HAP-1 (cell line): ENCODE data around the gene LSM14B.
"Not testable (repeated sequence)": the region's sequence is repeated elsewhere in the genome, so short reads cannot be mapped to it uniquely, and the experiment has no call there.

Experiments
- DNase-seq, 2 experiments: peaks; one replicate each; pipeline ENCODE4 v3.0.0-alpha.2; 2016 to 2020; ENCODE audit warnings: low spot score in 2 of 2
- H3K27me3 ChIP-seq: fragments of 250-450 bp; sonication (Bioruptor Pico); 2 replicates; pipeline ENCODE4 v1.5.1; 2020; ENCODE audit warnings: low read depth, mild to moderate bottlenecking, moderate library complexity
- H3K36me3 ChIP-seq: fragments of 250-450 bp; sonication (Bioruptor Pico); replicated peaks from 2 replicates; pipeline ENCODE4 v1.5.1; 2020; ENCODE audit warnings: mild to moderate bottlenecking
- H3K4me1 ChIP-seq: fragments of 250-450 bp; sonication (Bioruptor Pico); 2 replicates; pipeline ENCODE4 v1.5.1; 2020; ENCODE audit warnings: mild to moderate bottlenecking
- H3K4me3 ChIP-seq: fragments of 250-450 bp; sonication (Bioruptor Pico); 2 replicates; pipeline ENCODE4 v1.5.1; 2020; ENCODE audit warnings: mild to moderate bottlenecking, moderate library complexity
- H3K9me3 ChIP-seq: fragments of 250-450 bp; sonication (Bioruptor Pico); 2 replicates; pipeline ENCODE4 v1.5.1; 2020; ENCODE audit warnings: mild to moderate bottlenecking, moderate library complexity
- in situ Hi-C: fragments of 300-500 bp; cut with MboI; formaldehyde crosslinking; loops from 3 replicates; pipeline ENCODE4 v1.14.3; 2020; ENCODE audit warnings: low sequenced_read_pairs, inconsistent platforms, mixed read lengths

LSM14B gene

DNA sequence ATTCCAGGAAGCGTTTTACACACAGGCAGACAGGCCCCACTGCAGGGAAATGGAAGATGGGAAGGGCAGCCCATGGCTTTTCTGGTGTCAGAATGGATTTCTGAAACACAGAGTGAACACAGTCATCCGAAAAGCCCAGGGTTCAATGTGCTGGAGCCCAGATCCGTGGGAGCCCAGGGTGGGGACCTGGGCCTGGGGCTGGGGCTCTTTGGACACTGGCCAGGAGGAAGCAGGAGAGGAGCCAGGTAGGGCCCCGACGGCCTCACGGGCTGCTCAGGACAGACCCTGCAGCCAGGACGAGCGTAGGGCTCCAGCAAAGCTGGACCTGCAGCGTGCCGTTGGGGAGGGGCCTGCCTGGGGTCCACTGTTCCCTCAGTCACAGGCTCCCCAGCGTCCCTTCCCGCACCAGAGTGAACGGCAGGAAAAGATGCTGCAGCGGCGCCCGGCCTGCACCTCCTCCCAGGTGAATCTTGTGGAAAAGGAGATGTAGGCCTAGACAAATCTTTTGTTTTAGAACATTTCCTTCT, 24.3 kb upstream of the LSM14B start:
- Histone ChIP-seq H3K27me3 (no peaks in the 10 kb centered on the region), H3K9me3 (no peaks in the 10 kb centered on the region), H3K4me3 (no peak overlapping the region), H3K36me3 (no peaks in the 10 kb centered on the region), H3K4me1 (no peaks in the 10 kb centered on the region)
- in situ Hi-C loops: no loop called here
- no peak for DNase-seq

DNA sequence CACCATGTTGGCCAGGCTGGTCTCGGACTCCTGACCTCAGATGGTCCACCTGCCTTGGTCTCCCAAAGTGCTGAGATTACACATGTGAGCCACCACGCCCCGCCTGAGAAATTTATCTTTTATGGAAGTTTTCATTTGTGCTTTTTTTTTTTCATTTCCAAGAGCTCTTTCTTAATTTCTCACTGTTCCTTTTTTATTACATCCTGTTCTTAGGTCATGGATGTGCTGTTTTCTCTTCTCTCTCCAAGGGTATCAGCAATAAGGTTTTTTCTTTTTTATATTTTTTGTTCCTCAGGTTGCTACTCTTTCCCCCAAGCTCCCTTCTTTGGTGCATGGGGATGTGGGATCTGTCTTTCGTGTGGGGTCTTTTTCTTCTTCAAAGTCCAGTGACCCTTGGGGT, 21.2 kb upstream of the LSM14B start:
- Histone ChIP-seq H3K9me3 (no peaks in the 10 kb centered on the region), H3K27me3 (no peaks in the 10 kb centered on the region), H3K36me3 (no peaks in the 10 kb centered on the region), H3K4me1 (no peaks in the 10 kb centered on the region), H3K4me3 (no peak overlapping the region)
- DNase-seq: no peak
- in situ Hi-C loops: no loop called here

GRCh38 chr20:62103508-62104233, 18.6 kb upstream of the LSM14B start:
- DNase-seq: no peak
- no peaks in the 10 kb centered on the region for H3K27me3 ChIP-seq
- H3K9me3 ChIP-seq: peaks cover 11% of the 10 kb centered on the region; the same call in 1 of the 2 replicates
- H3K4me3 ChIP-seq: no peak overlapping the region
- no peaks in the 10 kb centered on the region for H3K4me1 ChIP-seq
- in situ Hi-C loops: no loop called here
- no peaks in the 10 kb centered on the region for H3K36me3 ChIP-seq

DNA sequence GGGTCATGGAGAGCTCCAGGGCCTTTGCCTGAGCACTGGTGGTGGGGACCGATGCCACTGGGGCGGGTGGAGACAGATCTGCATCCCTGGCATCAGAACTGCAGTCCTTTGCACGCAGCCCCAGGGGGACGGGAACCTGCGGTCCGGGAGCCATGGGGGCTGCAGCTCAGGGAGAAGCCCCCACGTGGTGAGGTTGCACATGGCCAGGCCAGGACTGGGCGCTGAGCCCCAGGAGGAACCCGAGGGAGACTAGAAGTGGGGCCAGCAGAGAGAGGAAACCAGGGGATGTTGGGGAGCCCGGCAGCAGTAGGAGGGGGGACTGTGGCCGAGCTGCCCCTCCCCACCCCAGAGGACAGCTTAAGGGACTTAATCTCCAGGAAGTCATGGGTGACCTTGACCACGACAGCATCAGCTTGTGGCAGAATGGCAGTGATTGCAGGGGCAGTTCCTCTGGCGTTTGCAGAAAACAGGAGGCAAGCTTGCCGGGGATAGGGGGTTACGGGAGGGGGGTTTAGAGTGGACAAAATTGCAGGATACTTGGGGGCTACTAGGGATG, 18.0 kb upstream of the LSM14B start:
- no peaks in the 10 kb centered on the region for H3K36me3 ChIP-seq
- in situ Hi-C loops: no loop called here
- H3K27me3 ChIP-seq: no peaks in the 10 kb centered on the region
- no peak for DNase-seq
- peaks cover 17% of the 10 kb centered on the region; the same call in 1 of the 2 replicates for H3K9me3 ChIP-seq
- H3K4me3 ChIP-seq: no peak overlapping the region
- no peaks in the 10 kb centered on the region for H3K4me1 ChIP-seq

DNA sequence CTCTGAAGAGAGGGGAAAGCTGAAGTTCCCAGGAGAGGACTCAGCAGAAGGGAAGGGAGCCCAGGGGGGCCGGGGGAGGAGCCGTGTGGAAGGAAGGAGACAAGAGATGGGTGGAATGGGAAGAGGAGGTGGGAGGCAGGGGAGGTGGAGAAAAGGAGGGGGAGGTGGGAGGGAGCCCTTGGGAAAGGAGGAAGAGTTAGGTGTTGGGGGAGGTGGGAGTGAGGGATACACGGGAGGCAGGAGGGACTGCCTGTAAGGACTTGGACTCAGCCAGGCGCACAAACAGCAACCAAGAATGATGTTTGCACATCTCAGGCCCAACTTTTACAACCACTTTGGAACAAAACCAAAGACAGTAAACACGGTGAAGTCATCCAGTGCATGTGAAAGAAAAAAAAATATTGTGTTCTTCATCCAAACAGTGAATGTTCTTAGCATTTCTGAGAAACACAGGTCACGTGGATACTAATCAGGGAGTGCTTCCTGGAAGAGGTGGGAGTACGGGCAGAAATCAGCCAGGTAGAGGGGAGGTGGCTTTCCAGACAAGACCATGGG, 17.4 kb upstream of the LSM14B start:
- in situ Hi-C loops: no loop called here
- H3K4me3 ChIP-seq: no peak overlapping the region

GRCh38 chr20:62105592-62105991, 16.7 kb upstream of the LSM14B start:
- no peaks in the 10 kb centered on the region for H3K4me1 ChIP-seq
- no peak for DNase-seq
- in situ Hi-C loops: no loop called here
- H3K36me3 ChIP-seq: no peaks in the 10 kb centered on the region
- H3K9me3 ChIP-seq: peaks cover 24% of the 10 kb centered on the region
- H3K27me3 ChIP-seq: no peaks in the 10 kb centered on the region
- H3K4me3 ChIP-seq: no peak overlapping the region

More for the DNA sequence above, 17.4 kb upstream of the LSM14B start:
- H3K36me3 ChIP-seq: no peaks in the 10 kb centered on the region
- H3K4me1 ChIP-seq: no peaks in the 10 kb centered on the region
- no peak for DNase-seq
- no peaks in the 10 kb centered on the region for H3K27me3 ChIP-seq
- peaks cover 19% of the 10 kb centered on the region; the same call in 1 of the 2 replicates for H3K9me3 ChIP-seq

DNA sequence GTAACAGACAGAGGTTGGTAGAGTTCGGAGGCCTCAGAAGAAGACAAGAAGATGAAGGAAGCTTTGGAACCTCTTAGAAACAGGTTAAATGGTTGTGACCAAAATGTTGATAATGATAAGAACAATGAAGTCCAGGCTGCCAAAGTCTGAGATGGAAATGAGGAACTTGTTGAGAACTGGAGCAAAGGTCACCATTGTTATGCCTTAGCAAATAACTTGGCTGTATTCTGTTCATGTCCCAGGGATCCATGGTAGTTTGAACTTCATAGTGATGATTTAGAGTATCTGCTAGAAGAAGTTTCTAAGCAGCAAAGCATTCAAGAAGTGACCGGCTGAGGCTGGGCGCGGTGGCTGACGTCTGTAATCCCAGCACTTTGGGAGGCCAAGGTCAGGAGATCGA, 11.1 kb upstream of the LSM14B start:
- no peak for DNase-seq
- H3K4me1 ChIP-seq: no peaks in the 10 kb centered on the region
- in situ Hi-C loops: no loop called here
- no peaks in the 10 kb centered on the region for H3K36me3 ChIP-seq
- H3K4me3 ChIP-seq: no peak overlapping the region
- no peaks in the 10 kb centered on the region for H3K27me3 ChIP-seq
- H3K9me3 ChIP-seq: peaks cover 28% of the 10 kb centered on the region

DNA sequence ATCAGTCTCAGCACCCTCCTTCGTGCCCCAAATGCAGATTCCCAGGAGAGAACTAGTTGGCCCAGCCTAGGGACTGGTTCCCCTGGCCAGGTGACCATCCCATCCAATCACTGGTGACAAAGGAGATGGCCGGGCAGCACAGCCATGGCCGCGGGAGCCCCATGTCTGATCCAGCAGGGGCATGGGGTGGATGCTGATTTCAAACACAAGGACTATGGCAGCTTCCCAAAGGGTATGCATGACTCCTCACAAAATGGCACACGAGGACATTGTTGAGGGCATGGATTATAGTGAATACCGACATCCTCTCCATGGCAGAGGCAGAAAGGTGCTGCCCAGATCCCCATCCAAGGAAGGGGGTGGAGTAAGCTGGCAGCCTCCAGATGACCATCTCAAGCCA, 9.9 kb upstream of the LSM14B start:
- in situ Hi-C loops: no loop called here
- no peaks in the 10 kb centered on the region for H3K27me3 ChIP-seq
- H3K4me1 ChIP-seq: no peaks in the 10 kb centered on the region
- DNase-seq: no peak
- no peak overlapping the region for H3K4me3 ChIP-seq
- peaks cover 28% of the 10 kb centered on the region for H3K9me3 ChIP-seq
- no peaks in the 10 kb centered on the region for H3K36me3 ChIP-seq

DNA sequence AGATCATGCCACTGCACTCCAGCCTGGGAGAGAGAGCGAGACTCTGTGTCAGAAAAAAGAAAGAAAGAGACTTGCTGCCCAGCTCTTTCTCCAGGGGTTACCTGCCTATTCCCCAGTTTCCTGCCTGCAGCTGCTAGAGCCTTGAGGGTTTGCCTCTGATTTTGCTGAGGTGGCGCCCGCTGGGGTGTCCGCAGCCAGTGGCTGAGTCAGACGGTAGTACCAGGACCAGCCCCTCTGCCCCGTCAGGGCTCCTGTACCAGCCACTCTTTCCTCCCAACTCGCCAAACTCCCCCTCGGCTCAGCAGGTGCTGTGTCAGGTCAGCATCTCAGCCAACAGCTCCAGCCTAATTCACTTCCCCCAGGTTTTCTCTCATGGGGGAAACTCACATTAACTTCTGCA, 7.4 kb upstream of the LSM14B start:
- Histone ChIP-seq H3K27me3 (no peaks in the 10 kb centered on the region), H3K4me3 (no peak overlapping the region), H3K4me1 (no peaks in the 10 kb centered on the region), H3K9me3 (peaks cover 9% of the 10 kb centered on the region), H3K36me3 (no peaks in the 10 kb centered on the region)
- in situ Hi-C loops: no loop called here
- DNase-seq: no peak

GRCh38 chr20:62115800-62116407, 6.4 kb upstream of the LSM14B start:
- H3K4me1 ChIP-seq, H3K4me3 ChIP-seq, DNase-seq, H3K36me3 ChIP-seq, H3K27me3 ChIP-seq, in situ Hi-C loops, H3K9me3 ChIP-seq: not testable (repeated sequence)

GRCh38 chr20:62116558-62117361, 5.5 kb upstream of the LSM14B start:
- Histone ChIP-seq H3K4me1 (peaks cover 2% of the 10 kb centered on the region; the same call in 1 of the 2 replicates), H3K27me3 (no peaks in the 10 kb centered on the region), H3K9me3 (no peaks in the 10 kb centered on the region), H3K36me3 (no peaks in the 10 kb centered on the region), H3K4me3 (no peak overlapping the region)
- no peak for DNase-seq
- in situ Hi-C loops: no loop called here

- H3K4me1 ChIP-seq: peaks cover 2% of the 10 kb centered on the region; the same call in 1 of the 2 replicates
- H3K27me3 ChIP-seq: no peaks in the 10 kb centered on the region
- in situ Hi-C loops: no loop called here
- no peaks in the 10 kb centered on the region for H3K9me3 ChIP-seq
- no peak overlapping the region for H3K4me3 ChIP-seq
- no peak for DNase-seq
- H3K36me3 ChIP-seq: no peaks in the 10 kb centered on the region
Measured at GRCh38 chr20:62117362-62117646, 5.0 kb upstream of the LSM14B start.

GRCh38 chr20:62117658-62118057, 4.6 kb upstream of the LSM14B start:
- H3K36me3 ChIP-seq: no peaks in the 10 kb centered on the region
- no peaks in the 10 kb centered on the region for H3K27me3 ChIP-seq
- H3K4me3 ChIP-seq: no peak overlapping the region
- in situ Hi-C loops: no loop called here
- DNase-seq: no peak
- no peaks in the 10 kb centered on the region for H3K9me3 ChIP-seq
- peaks cover 2% of the 10 kb centered on the region; the same call in 1 of the 2 replicates for H3K4me1 ChIP-seq
